ENCODE results near the gene SCUBE3.

- TF ChIP-seq CTCF (IDR thresholded peaks at IDR 0.05; ENCODE audit: poor library complexity, severe bottlenecking) (no peak), EZH2 (IDR thresholded peaks at IDR 0.05; ENCODE audit: borderline replicate concordance, insufficient read depth, low read length, poor library complexity, severe bottlenecking) (no peak), POLR2AphosphoS5 (IDR thresholded peaks at IDR 0.05) (no peak), MXI1 (conservative IDR thresholded peaks at IDR 0.05; ENCODE audit: poor library complexity, severe bottlenecking) (no peak), TAF1 (IDR thresholded peaks at IDR 0.05; ENCODE audit: low read depth) (no peak), RAD21 (conservative IDR thresholded peaks at IDR 0.05) (no peak), REST (IDR thresholded peaks at IDR 0.05; ENCODE audit: borderline replicate concordance) (no peak), EP300 (conservative IDR thresholded peaks at IDR 0.05; ENCODE audit: poor library complexity, severe bottlenecking) (no peak)
These were observed 15.5 kb downstream of the SCUBE3 start for GRCh38 chr6:35229304-35229703.
